Esophagus squamous epithelium (tissue), 5 donors: Measurements from ENCODE around the gene S100B. TPM values are rescaled to one million over a fixed set of nuclear protein-coding genes. Genes with fewer than 3 reads are reported as not detected.
A peak's percentile ranks its signal among the peaks of the same experiment; 100 is the strongest.

Experiments
- DNase-seq: peaks from one replicate; lab custom pipeline; 2025; lab: John Stamatoyannopoulos, UW
- H3K27ac ChIP-seq, 4 donors: fragments of 200-600 bp; sonication (generic); one replicate each; pipeline ENCODE4 v1.5.1; 2016 to 2019; ENCODE audit warnings: mild to moderate bottlenecking in 1 of 4
- H3K27me3 ChIP-seq, 4 donors: fragments of 200-600 bp; sonication (generic); 1 replicate in 3 of 4; 2 replicates in 1 of 4; pipeline versions ENCODE4 v1.5.1 to v1.6.0; 2017 to 2021; ENCODE audit warnings: antibody characterized with exemption in 1 of 4
- H3K36me3 ChIP-seq, 3 donors: fragments of 200-600 bp; sonication (generic); one replicate each; pipeline ENCODE4 v1.5.1; 2016 to 2019
- H3K4me1 ChIP-seq, 3 donors: fragments of 200-600 bp; sonication (generic); one replicate each; pipeline ENCODE4 v1.5.1; 2017 to 2019
- H3K4me3 ChIP-seq, 4 donors: fragments of 200-600 bp; sonication (generic); 1 replicate in 3 of 4; 2 replicates in 1 of 4; pipeline ENCODE4 v1.5.1; 2016 to 2019; ENCODE audit warnings: mild to moderate bottlenecking in 2 of 4, moderate library complexity in 1 of 4
- H3K9me3 ChIP-seq, 3 donors: fragments of 200-600 bp; sonication (generic); one replicate each; pipeline ENCODE4 v1.5.1; 2016 to 2019
- CTCF ChIP-seq, 6 experiments: fragments of 450-650 bp in 4 of 6; fragments of 200-600 bp in 2 of 6; sonication (generic) in 2 of 6; IDR thresholded peaks; one replicate each; pipeline ENCODE4 v1.5.1; 2016 to 2019; ENCODE audit warnings: antibody characterized with exemption in 6 of 6, mild to moderate bottlenecking in 4 of 6, moderate library complexity in 4 of 6
- POLR2A ChIP-seq, 4 donors: fragments of 450-650 bp; IDR thresholded peaks; one replicate each; pipeline ENCODE4 v1.6.1; 2017; ENCODE audit warnings: antibody characterized with exemption in 4 of 4, mild to moderate bottlenecking in 4 of 4, moderate library complexity in 3 of 4
- WGBS, 2 donors: methylation state at CpG; one replicate each; pipeline ENCODE4 v1.1.5; 2018; 5-methylcytosine and 5-hydroxymethylcytosine counted together
- intact Hi-C: fragments of 100-400 bp; cut with DNase I; formaldehyde crosslinking; loops from one replicate; pipeline ENCODE4 v1.15.0; 2022
- total RNA-seq, 4 donors: library from RNA; depleted of rRNA; stranded (reverse); fragments of >200 nt; gene quantifications; one replicate each; pipeline ENCODE4 v1.1.0, GENCODE V29; 2016
- donor health status: DM: yes; HTN: yes; CAD: no.

Gene S100B
- total RNA-seq, 4 donors from 2014 or later: 0.57 to 14.7 (median 8.2) TPM; not detected in 1

GRCh38 chr21:46551636-46552241, 53.1 kb downstream of the S100B start:
- TF ChIP-seq POLR2A (IDR thresholded peaks at IDR 0.05) (no peak), CTCF (IDR thresholded peaks at IDR 0.05) (no peak)
- 73 to 84% methylated on average over 17 to 20 of the region's 24 CpGs for WGBS, 2 donors
- no peak for DNase-seq
- Histone ChIP-seq H3K4me3 (peak overlapping the region in 1 of 4 donors; percentile 6), H3K4me1 (no peaks in the 10 kb centered on the region), H3K36me3 (peaks cover 23 to 99% (median 41%) of the 10 kb centered on the region in 3 donors), H3K9me3 (no peaks in the 10 kb centered on the region), H3K27me3 (no peaks in the 10 kb centered on the region), H3K27ac (peak overlapping the region in 2 of 4 donors; percentile 36 to 71)
- intact Hi-C loops: no loop called here

GRCh38 chr21:46550116-46550941, 54.6 kb downstream of the S100B start:
- peaks cover 30 to 99% (median 49%) of the 10 kb centered on the region in 3 donors for H3K36me3 ChIP-seq
- TF ChIP-seq POLR2A (IDR thresholded peaks at IDR 0.05): no peak
- no peak for TF ChIP-seq CTCF (IDR thresholded peaks at IDR 0.05)
- no peak overlapping the region for H3K27ac ChIP-seq

GRCh38 chr21:46549650-46550049, 55.2 kb downstream of the S100B start:
- Histone ChIP-seq H3K36me3 (peaks cover 28 to 99% (median 45%) of the 10 kb centered on the region in 3 donors), H3K27ac (no peak overlapping the region), H3K9me3 (no peaks in the 10 kb centered on the region), H3K27me3 (no peaks in the 10 kb centered on the region), H3K4me3 (no peak overlapping the region), H3K4me1 (peaks cover 0 to 5% (median 0%) of the 10 kb centered on the region in 3 donors)
- WGBS, 2 donors: 89 to 93% methylated on average over 11 to 15 of the region's 18 CpGs
- DNase-seq: no peak
- intact Hi-C loops: no loop called here
- TF ChIP-seq POLR2A (IDR thresholded peaks at IDR 0.05): no peak

More at GRCh38 chr21:46550116-46550941, 54.6 kb downstream of the S100B start:
- no peaks in the 10 kb centered on the region for H3K27me3 ChIP-seq
- DNase-seq: no peak
- peaks cover 0 to 4% (median 0%) of the 10 kb centered on the region in 3 donors for H3K4me1 ChIP-seq
- intact Hi-C loops: no loop called here
- no peaks in the 10 kb centered on the region for H3K9me3 ChIP-seq
- H3K4me3 ChIP-seq: no peak overlapping the region
- WGBS, 2 donors: 69 to 82% methylated on average over 10 to 12 of the region's 12 CpGs

Other genes starting within 250 kb of the S100B start
- gene DIP2A, start 146.2 kb downstream of the S100B start, total RNA-seq: 10 to 100 TPM; 16.7 to 40.3 (median 33.0) TPM
- 100 to 1,000 TPM in 2 of 4 donors, 10 to 100 TPM in 2; 72.3 to 125 (median 101) TPM for gene PRMT2, start 30.6 kb upstream of the S100B start, total RNA-seq